Measurements from ENCODE around the gene CNGA4. TPM values are rescaled to one million over a fixed set of nuclear protein-coding genes. Genes with fewer than 3 reads are reported as not detected.

Gene CNGA4
- total RNA-seq, 1 donor from 2014 or later: not detected

- peak; percentile 53 for DNase-seq
- intact Hi-C loops (cut with micrococcal nuclease): loop anchor here (10.0 kb wide), 2 partner anchors 54 to 104 kb away; no protein-coding TSS in a partner anchor
- Histone ChIP-seq H3K27me3 (ENCODE audit: low read depth) (peaks cover 9% of the 10 kb centered on the region), H3K4me1 (peaks cover 15% of the 10 kb centered on the region), H3K9me3 (replicated peaks) (no peaks in the 10 kb centered on the region), H3K4me3 (no peak overlapping the region), H3K27ac (replicated peaks) (no peak overlapping the region), H3K36me3 (no peaks in the 10 kb centered on the region)
- peak; percentile 90 for TF ChIP-seq CTCF (IDR thresholded peaks at IDR 0.05; ENCODE audit: borderline replicate concordance)
Measured at GRCh38 chr11:6251120-6251733, 12.3 kb downstream of the CNGA4 start.

- no peaks in the 10 kb centered on the region for H3K9me3 ChIP-seq (replicated peaks)
- peaks cover 18% of the 10 kb centered on the region for H3K27me3 ChIP-seq (ENCODE audit: low read depth)
- intact Hi-C loops (cut with micrococcal nuclease): loop anchor here (10.0 kb wide), 2 partner anchors 53 to 103 kb away; no protein-coding TSS in a partner anchor
- H3K4me1 ChIP-seq: peaks cover 15% of the 10 kb centered on the region
- TF ChIP-seq CTCF (IDR thresholded peaks at IDR 0.05; ENCODE audit: borderline replicate concordance): no peak
- no peak for DNase-seq
- H3K36me3 ChIP-seq: no peaks in the 10 kb centered on the region
- H3K4me3 ChIP-seq: no peak overlapping the region
- no peak overlapping the region for H3K27ac ChIP-seq (replicated peaks)
Measured at GRCh38 chr11:6251990-6252473, 13.1 kb downstream of the CNGA4 start.

GRCh38 chr11:6253197-6253596 lies 14.3 kb downstream of the CNGA4 start:
- intact Hi-C loops (cut with micrococcal nuclease): loop anchor here (10.0 kb wide), 2 partner anchors 52 to 102 kb away; no protein-coding TSS in a partner anchor
- Histone ChIP-seq H3K4me1 (peaks cover 15% of the 10 kb centered on the region), H3K27me3 (ENCODE audit: low read depth) (peaks cover 29% of the 10 kb centered on the region), H3K27ac (replicated peaks) (no peak overlapping the region), H3K4me3 (no peak overlapping the region), H3K9me3 (replicated peaks) (no peaks in the 10 kb centered on the region), H3K36me3 (no peaks in the 10 kb centered on the region)
- no peak for TF ChIP-seq CTCF (IDR thresholded peaks at IDR 0.05; ENCODE audit: borderline replicate concordance)
- no peak for DNase-seq

GRCh38 chr11:6258141-6258540 lies 19.3 kb downstream of the CNGA4 start:
- DNase-seq: no peak
- H3K27me3 ChIP-seq (ENCODE audit: low read depth): peaks cover 65% of the 10 kb centered on the region
- H3K27ac ChIP-seq (replicated peaks): no peak overlapping the region
- H3K4me3 ChIP-seq: no peak overlapping the region
- intact Hi-C loops (cut with micrococcal nuclease): loop anchor here (10.0 kb wide), 2 partner anchors 47 to 97 kb away; no protein-coding TSS in a partner anchor
- TF ChIP-seq CTCF (IDR thresholded peaks at IDR 0.05; ENCODE audit: borderline replicate concordance): no peak
- peaks cover 13% of the 10 kb centered on the region for H3K4me1 ChIP-seq
- no peaks in the 10 kb centered on the region for H3K9me3 ChIP-seq (replicated peaks)
- H3K36me3 ChIP-seq: no peaks in the 10 kb centered on the region

- Histone ChIP-seq H3K4me1 (peaks cover 13% of the 10 kb centered on the region), H3K9me3 (replicated peaks) (no peaks in the 10 kb centered on the region), H3K27ac (replicated peaks) (no peak overlapping the region), H3K4me3 (peak overlapping the region; percentile 63), H3K36me3 (no peaks in the 10 kb centered on the region), H3K27me3 (ENCODE audit: low read depth) (peaks cover 65% of the 10 kb centered on the region)
- DNase-seq: no peak
- intact Hi-C loops (cut with micrococcal nuclease): loop anchor here (10.0 kb wide), 2 partner anchors 46 to 96 kb away; no protein-coding TSS in a partner anchor
- no peak for TF ChIP-seq CTCF (IDR thresholded peaks at IDR 0.05; ENCODE audit: borderline replicate concordance)
Measured at GRCh38 chr11:6258571-6259081, 19.7 kb downstream of the CNGA4 start.
